ENCODE results near the gene MALRD1.

DNA sequence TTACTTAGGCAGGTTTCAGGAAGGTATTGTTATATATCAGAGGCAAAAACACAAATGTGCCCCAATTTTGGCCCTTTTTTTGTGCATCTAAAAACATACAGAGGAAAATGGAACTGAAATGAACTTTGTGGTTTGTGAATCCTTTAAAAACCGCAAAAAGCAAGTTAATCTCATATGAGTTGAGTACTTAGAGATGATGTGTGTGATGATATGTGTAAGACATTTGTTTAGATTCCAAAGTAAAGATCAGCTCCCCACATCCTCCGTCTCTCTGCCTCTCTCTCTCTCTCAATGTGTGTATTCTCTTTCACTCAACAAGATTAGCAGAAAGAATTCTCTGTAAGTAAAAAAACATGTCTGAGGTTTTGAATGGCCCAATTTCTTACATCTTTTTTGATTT is 201.9 kb downstream of the MALRD1 start:
- TF ChIP-seq, protein P1, sequence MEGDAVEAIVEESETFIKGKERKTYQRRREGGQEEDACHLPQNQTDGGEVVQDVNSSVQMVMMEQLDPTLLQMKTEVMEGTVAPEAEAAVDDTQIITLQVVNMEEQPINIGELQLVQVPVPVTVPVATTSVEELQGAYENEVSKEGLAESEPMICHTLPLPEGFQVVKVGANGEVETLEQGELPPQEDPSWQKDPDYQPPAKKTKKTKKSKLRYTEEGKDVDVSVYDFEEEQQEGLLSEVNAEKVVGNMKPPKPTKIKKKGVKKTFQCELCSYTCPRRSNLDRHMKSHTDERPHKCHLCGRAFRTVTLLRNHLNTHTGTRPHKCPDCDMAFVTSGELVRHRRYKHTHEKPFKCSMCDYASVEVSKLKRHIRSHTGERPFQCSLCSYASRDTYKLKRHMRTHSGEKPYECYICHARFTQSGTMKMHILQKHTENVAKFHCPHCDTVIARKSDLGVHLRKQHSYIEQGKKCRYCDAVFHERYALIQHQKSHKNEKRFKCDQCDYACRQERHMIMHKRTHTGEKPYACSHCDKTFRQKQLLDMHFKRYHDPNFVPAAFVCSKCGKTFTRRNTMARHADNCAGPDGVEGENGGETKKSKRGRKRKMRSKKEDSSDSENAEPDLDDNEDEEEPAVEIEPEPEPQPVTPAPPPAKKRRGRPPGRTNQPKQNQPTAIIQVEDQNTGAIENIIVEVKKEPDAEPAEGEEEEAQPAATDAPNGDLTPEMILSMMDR (IDR thresholded peaks at IDR 0.05): no peak
- TF ChIP-seq POLR2A (IDR thresholded peaks at IDR 0.05) (no peak), POLR2AphosphoS5 (IDR thresholded peaks at IDR 0.05) (no peak), EP300 (IDR thresholded peaks at IDR 0.05) (no peak)

All from sigmoid colon (tissue), 4 donors.